ENCODE measurements around the gene CTRB1.

GRCh38 chr16:75189638-75190245, 29.0 kb upstream of the CTRB1 start:
- TF ChIP-seq CTCF (IDR thresholded peaks at IDR 0.05; ENCODE audit: low read length) (no peak), EZH2 (IDR thresholded peaks at IDR 0.05; ENCODE audit: borderline replicate concordance, low read length) (no peak)
